Natural killer cell (primary cell): ENCODE measurements around the gene FANCM. TPM values are rescaled to one million over a fixed set of nuclear protein-coding genes. Genes with fewer than 3 reads are reported as not detected.

Experiments used
- ATAC-seq, 3 donors: fragments of 150-1000 bp in 2 of 3; fragments of 200-7000 bp in 1 of 3; cut with Tn5 transposase; 1 replicate in 1 of 3; 2 replicates in 2 of 3; pipeline ENCODE4 v1.10.0; 2021; ENCODE audit warnings: mild to moderate bottlenecking in 2 of 3, moderate library complexity in 2 of 3
- DNase-seq, 2 donors: peaks; one replicate each; pipeline versions ENCODE4 v3.0.0 to v3.0.0-alpha.2; 2013 to 2021; ENCODE audit warnings: mixed read lengths in 1 of 2
- H3K27ac ChIP-seq: one replicate; pipeline ENCODE4 v1.5.1; 2013; ENCODE audit warnings: mild to moderate bottlenecking, low read length
- H3K27me3 ChIP-seq: one replicate; pipeline ENCODE4 v1.6.1; 2013; ENCODE audit warnings: low read length; ENCODE audit not compliant: control insufficient read depth, insufficient read depth
- H3K36me3 ChIP-seq: one replicate; pipeline ENCODE4 v1.6.1; 2013; ENCODE audit warnings: low read length; ENCODE audit not compliant: control insufficient read depth, insufficient read depth
- H3K4me1 ChIP-seq: one replicate; pipeline ENCODE4 v1.6.1; 2013; ENCODE audit warnings: low read length; ENCODE audit not compliant: control insufficient read depth, insufficient read depth
- H3K4me3 ChIP-seq: one replicate; pipeline ENCODE4 v1.5.1; 2013; ENCODE audit warnings: low read length
- H3K9me3 ChIP-seq: one replicate; pipeline ENCODE4 v1.6.1; 2013; ENCODE audit warnings: low read length; ENCODE audit not compliant: control insufficient read depth, insufficient read depth
- H3K27ac Mint-ChIP-seq, 2 donors: one replicate each; pipeline ENCODE4 v1.8.0; 2022; ENCODE audit warnings: mild to moderate bottlenecking in 2 of 2, mixed read lengths in 2 of 2, moderate library complexity in 1 of 2
- H3K27me3 Mint-ChIP-seq, 2 donors: one replicate each; pipeline ENCODE4 v1.8.0; 2022; ENCODE audit warnings: low read depth in 2 of 2, mixed read lengths in 2 of 2
- H3K36me3 Mint-ChIP-seq: one replicate; pipeline ENCODE4 v1.8.0; 2022; ENCODE audit warnings: mixed read lengths
- H3K4me1 Mint-ChIP-seq, 2 donors: one replicate each; pipeline ENCODE4 v1.8.0; 2022; ENCODE audit warnings: mixed read lengths in 2 of 2
- H3K4me3 Mint-ChIP-seq: one replicate; pipeline ENCODE4 v1.8.0; 2022; ENCODE audit warnings: mild to moderate bottlenecking, moderate library complexity, mixed read lengths
- H3K9me3 Mint-ChIP-seq, 2 donors: one replicate each; pipeline ENCODE4 v1.8.0; 2022; ENCODE audit warnings: mixed read lengths in 2 of 2
- WGBS: methylation state at CpG from one replicate; pipeline ENCODE4 v1.1.7; 2013; ENCODE audit warnings: missing lambda C conversion rate; ENCODE audit not compliant: insufficient coverage; 5-methylcytosine and 5-hydroxymethylcytosine counted together
- intact Hi-C: fragments of 100-400 bp; cut with micrococcal nuclease; formaldehyde crosslinking; loops from one replicate; pipeline ENCODE4 v1.14.2; 2022
- total RNA-seq, 4 donors: library from RNA; stranded (reverse); fragments of 120-200 nt in 1 of 4; gene quantifications; one replicate each; pipeline versions ENCODE4 v1.2.3 to v1.2.4, GENCODE V29; 2013 to 2022
- TF ChIP-seq, protein P1 (sequence below): fragments of 200-600 bp; IDR thresholded peaks from one replicate; pipeline ENCODE4 v1.8.0; 2022; ENCODE audit warnings: antibody characterized with exemption

Gene FANCM
- total RNA-seq, 3 donors from 2014 or later (not counting 1 experiment from before 2014, with no cell fraction given): 8.3 to 16.9 (median 13.2) TPM

DNA sequence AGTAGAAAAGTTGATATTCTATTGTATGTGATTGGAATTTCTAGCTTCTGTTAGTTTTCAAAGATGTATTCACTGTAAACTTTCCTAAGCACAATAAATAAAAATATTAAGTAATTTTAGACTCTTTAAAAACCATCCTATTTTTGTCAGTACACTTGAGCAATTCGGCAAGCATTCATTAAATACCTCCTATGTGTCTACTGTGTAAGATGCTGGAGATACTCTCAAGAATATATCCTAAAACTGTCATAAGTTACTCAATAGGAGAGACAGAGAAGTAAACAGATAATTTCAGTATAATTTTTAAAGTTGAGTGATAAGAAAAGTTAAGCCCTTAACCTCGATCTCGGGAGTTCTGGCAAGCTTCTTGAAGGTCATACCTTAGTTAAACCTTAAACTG is 46.1 kb downstream of the FANCM start:
- H3K4me1 ChIP-seq: no peaks in the 10 kb centered on the region
- H3K4me1 Mint-ChIP-seq: no peaks in the 10 kb centered on the region
- H3K36me3 Mint-ChIP-seq: no peaks in the 10 kb centered on the region
- no peak overlapping the region for H3K27ac ChIP-seq
- DNase-seq (no peak), ATAC-seq (no peak)
- H3K27ac Mint-ChIP-seq: no peak overlapping the region
- H3K4me3 ChIP-seq: no peak overlapping the region
- H3K36me3 ChIP-seq: no peaks in the 10 kb centered on the region
- 98% methylated on average over 2 of the region's 3 CpGs for WGBS
- intact Hi-C loops: no loop called here
- TF ChIP-seq, protein P1, sequence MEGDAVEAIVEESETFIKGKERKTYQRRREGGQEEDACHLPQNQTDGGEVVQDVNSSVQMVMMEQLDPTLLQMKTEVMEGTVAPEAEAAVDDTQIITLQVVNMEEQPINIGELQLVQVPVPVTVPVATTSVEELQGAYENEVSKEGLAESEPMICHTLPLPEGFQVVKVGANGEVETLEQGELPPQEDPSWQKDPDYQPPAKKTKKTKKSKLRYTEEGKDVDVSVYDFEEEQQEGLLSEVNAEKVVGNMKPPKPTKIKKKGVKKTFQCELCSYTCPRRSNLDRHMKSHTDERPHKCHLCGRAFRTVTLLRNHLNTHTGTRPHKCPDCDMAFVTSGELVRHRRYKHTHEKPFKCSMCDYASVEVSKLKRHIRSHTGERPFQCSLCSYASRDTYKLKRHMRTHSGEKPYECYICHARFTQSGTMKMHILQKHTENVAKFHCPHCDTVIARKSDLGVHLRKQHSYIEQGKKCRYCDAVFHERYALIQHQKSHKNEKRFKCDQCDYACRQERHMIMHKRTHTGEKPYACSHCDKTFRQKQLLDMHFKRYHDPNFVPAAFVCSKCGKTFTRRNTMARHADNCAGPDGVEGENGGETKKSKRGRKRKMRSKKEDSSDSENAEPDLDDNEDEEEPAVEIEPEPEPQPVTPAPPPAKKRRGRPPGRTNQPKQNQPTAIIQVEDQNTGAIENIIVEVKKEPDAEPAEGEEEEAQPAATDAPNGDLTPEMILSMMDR: no peak
- H3K27me3 ChIP-seq: no peaks in the 10 kb centered on the region
- no peak overlapping the region for H3K4me3 Mint-ChIP-seq
- H3K9me3 Mint-ChIP-seq: no peaks in the 10 kb centered on the region
- no peaks in the 10 kb centered on the region for H3K27me3 Mint-ChIP-seq
- no peaks in the 10 kb centered on the region for H3K9me3 ChIP-seq

DNA sequence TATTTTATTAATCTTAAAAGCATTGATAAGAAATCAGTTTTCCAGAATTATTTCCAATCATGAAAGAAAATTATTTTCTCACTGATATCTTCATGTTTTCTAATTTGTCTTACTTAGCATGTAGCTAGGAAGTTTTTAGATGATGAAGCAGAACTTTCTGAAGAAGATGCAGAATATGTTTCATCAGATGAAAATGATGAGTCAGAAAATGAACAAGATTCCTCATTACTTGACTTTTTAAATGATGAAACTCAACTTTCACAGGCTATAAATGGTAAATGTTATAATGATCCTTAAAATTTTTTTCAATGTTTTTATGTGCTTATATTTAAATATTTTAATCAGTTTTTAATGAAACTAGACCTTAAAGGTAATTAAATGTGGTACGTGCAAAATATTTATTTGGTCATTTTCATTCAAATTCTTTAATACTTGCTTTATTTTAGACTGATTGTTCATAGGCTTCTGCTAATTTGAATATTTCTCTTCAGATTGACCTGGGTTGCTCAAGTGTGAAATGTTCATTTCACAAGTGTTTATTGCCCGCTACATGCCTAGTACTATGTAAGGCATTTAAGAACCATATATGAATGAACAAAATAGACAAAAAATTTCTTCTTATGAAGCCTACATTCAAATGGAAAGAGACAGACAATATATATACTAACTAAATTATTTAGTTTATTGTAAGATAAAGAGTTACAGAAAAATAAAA is 49.5 kb downstream of the FANCM start:
- DNase-seq (no peak), ATAC-seq (no peak)
- intact Hi-C loops: no loop called here
- no peaks in the 10 kb centered on the region for H3K36me3 Mint-ChIP-seq
- H3K9me3 ChIP-seq: no peaks in the 10 kb centered on the region
- WGBS: no CpG with 5 or more reads among the region's 2 CpGs
- no peaks in the 10 kb centered on the region for H3K27me3 ChIP-seq
- no peak overlapping the region for H3K27ac Mint-ChIP-seq
- TF ChIP-seq, protein P1: no peak
- no peaks in the 10 kb centered on the region for H3K9me3 Mint-ChIP-seq
- no peak overlapping the region for H3K27ac ChIP-seq
- peaks cover 4% of the 10 kb centered on the region for H3K36me3 ChIP-seq
- no peaks in the 10 kb centered on the region for H3K4me1 Mint-ChIP-seq
- H3K4me3 ChIP-seq: no peak overlapping the region
- no peak overlapping the region for H3K4me3 Mint-ChIP-seq
- no peaks in the 10 kb centered on the region for H3K27me3 Mint-ChIP-seq
- no peaks in the 10 kb centered on the region for H3K4me1 ChIP-seq

DNA sequence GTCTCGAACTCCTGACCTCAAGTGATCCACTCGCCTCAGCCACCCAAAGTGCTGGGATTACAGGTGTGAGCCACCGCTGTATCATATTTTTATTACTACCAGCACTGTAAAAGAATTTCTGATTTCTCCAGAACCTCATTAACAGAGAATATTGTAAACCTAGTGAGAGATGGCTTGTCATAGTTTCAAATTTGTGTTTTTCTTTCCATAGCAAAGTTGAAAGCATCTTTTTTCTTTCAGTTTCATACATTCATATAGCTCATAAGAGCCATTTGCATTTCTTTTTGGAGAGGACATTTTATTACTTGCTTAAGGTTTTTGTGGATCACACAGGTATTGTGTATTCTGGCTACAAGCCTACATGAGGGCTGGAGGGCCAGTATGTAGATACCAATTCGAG is 59.2 kb downstream of the FANCM start:
- Mint-ChIP-seq H3K4me3 (no peak overlapping the region), H3K27ac (no peak overlapping the region), H3K4me1 (no peaks in the 10 kb centered on the region), H3K9me3 (no peaks in the 10 kb centered on the region), H3K27me3 (no peaks in the 10 kb centered on the region), H3K36me3 (no peaks in the 10 kb centered on the region)
- Histone ChIP-seq H3K27ac (no peak overlapping the region), H3K36me3 (no peaks in the 10 kb centered on the region), H3K4me1 (no peaks in the 10 kb centered on the region), H3K4me3 (no peak overlapping the region), H3K27me3 (no peaks in the 10 kb centered on the region), H3K9me3 (no peaks in the 10 kb centered on the region)
- 85% methylated on average over 2 of the region's 4 CpGs for WGBS
- TF ChIP-seq, protein P1: no peak
- no peak for ATAC-seq
- intact Hi-C loops: no loop called here
- no peak for DNase-seq

DNA sequence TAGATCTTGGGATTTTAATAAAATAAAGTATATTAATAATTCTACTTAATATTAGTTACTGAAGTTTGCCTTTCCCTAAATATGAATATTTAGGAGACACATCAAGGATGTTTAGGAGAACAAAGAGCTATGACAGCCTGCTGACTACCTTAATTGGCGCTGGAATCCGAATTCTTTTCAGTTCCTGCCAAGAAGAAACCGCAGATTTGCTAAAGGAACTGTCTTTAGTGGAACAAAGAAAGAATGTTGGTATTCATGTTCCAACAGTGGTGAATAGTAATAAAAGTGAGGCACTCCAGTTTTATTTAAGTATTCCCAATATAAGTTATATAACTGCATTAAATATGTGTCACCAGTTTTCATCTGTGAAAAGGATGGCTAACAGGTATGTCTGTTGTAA is 62.8 kb downstream of the FANCM start:
- H3K27ac Mint-ChIP-seq: no peak overlapping the region
- TF ChIP-seq, protein P1: no peak

More for the DNA sequence above, 62.8 kb downstream of the FANCM start:
- no peak overlapping the region for H3K4me3 ChIP-seq
- H3K36me3 Mint-ChIP-seq: no peaks in the 10 kb centered on the region
- H3K4me3 Mint-ChIP-seq: no peak overlapping the region
- no peaks in the 10 kb centered on the region for H3K27me3 Mint-ChIP-seq
- H3K27ac ChIP-seq: no peak overlapping the region
- H3K36me3 ChIP-seq: peaks cover 6% of the 10 kb centered on the region
- no peaks in the 10 kb centered on the region for H3K27me3 ChIP-seq
- no peak for ATAC-seq
- WGBS: 96% methylated on average over 3 of the region's 3 CpGs
- H3K4me1 ChIP-seq: no peaks in the 10 kb centered on the region
- H3K9me3 ChIP-seq: no peaks in the 10 kb centered on the region
- no peak for DNase-seq
- intact Hi-C loops: no loop called here
- H3K4me1 Mint-ChIP-seq: peaks cover 6 to 7% of the 10 kb centered on the region in 2 donors
- H3K9me3 Mint-ChIP-seq: no peaks in the 10 kb centered on the region
